Rectal smooth muscle tissue (tissue), 1 donor: ENCODE results near the gene RAX.

Source experiments
- H3K27ac ChIP-seq: one replicate; pipeline ENCODE4 v1.7.0; 2013; ENCODE audit warnings: low read depth, low read length, inconsistent platforms
- H3K27me3 ChIP-seq: one replicate; pipeline ENCODE4 v1.7.0; 2013; ENCODE audit warnings: low read length; ENCODE audit not compliant: control insufficient read depth, insufficient read depth
- H3K36me3 ChIP-seq: one replicate; pipeline ENCODE4 v1.7.0; 2013; ENCODE audit warnings: low read length; ENCODE audit not compliant: control insufficient read depth, insufficient read depth
- H3K4me1 ChIP-seq: one replicate; pipeline ENCODE4 v1.7.0; 2013; ENCODE audit warnings: low read length; ENCODE audit not compliant: control insufficient read depth, insufficient read depth
- H3K4me3 ChIP-seq: one replicate; pipeline ENCODE4 v1.7.0; 2013; ENCODE audit warnings: low read length
- H3K9ac ChIP-seq: one replicate; pipeline ENCODE4 v1.7.0; 2013; ENCODE audit warnings: low read length

Gene RAX

DNA sequence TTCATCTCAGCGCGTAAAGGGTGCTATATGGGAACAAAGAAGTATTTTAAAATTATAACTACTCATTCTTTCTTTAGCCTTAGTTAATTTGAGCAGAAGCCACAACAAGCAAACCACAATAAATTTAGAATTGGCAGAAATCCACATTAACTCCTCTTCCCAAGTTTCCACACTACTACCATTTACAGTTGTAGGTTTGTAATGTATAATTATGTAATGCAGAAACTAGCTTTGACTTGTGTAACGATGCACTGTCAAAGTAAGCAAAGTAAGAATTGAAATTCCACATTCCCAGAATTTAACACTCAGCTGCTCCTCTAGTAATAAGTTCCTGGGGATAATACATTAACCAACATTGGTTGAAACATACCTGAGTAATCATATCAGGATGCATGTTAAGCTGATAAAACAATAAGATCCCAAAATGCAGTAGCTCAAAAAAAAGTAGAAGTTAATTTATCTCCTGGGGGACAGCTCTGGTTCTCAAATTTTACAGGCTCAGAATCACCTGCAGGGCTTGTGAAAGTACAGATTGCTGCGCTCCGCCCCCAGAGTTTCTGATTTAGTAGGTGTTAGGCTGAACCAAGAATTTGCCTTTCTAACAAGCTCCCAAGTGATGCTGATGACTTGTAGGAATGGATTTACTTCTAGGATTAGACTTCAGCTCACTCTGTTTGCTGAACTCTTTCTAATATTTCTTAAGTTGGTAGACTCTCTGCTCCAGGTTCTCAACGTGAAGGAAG lies 43.4 kb downstream of the RAX start:
- H3K27me3 ChIP-seq: no peaks in the 10 kb centered on the region
- H3K4me3 ChIP-seq: no peak overlapping the region
- no peaks in the 10 kb centered on the region for H3K4me1 ChIP-seq
- no peaks in the 10 kb centered on the region for H3K36me3 ChIP-seq
- H3K27ac ChIP-seq: no peak overlapping the region
- H3K9ac ChIP-seq: no peak overlapping the region

DNA sequence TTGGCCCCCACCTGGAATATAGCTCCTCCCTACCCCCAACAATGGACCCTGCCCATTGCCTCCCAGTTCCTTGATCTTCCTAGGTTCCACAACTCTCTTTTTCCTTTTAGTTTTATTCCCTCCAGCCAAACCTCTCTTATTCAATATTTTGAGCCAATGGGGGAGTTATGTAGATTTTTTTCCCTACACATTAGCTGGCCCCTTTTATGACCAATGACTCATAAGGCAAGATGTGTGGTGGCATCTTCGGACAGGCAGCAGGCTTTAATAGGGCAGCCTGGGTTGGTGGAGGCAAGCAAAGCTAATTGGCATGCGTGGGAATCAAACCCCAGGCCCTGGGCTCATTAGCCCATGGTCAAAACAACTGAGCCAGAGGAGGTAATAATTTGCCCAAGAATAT lies 44.1 kb downstream of the RAX start:
- H3K36me3 ChIP-seq: no peaks in the 10 kb centered on the region
- no peaks in the 10 kb centered on the region for H3K4me1 ChIP-seq
- H3K4me3 ChIP-seq: no peak overlapping the region
- H3K27me3 ChIP-seq: no peaks in the 10 kb centered on the region
- H3K27ac ChIP-seq: no peak overlapping the region
- H3K9ac ChIP-seq: no peak overlapping the region

DNA sequence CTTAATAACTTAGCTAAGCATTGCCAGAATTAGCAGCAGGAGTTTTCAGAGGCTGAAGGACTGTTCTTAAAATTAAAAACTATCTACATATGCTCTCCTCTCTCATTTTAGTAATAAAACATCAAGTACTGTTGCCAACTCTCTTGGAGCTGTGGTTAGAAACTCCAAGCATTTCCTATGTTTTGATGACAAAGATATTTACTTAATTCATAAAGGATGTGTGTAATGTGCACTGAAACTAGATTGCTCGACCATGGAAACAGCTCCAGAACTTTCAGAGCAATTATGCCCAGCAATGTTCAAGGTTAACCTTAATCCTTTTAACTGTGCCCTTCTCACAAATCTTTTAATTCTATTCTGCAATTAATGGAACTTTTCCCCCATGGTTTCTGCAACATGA lies 44.9 kb downstream of the RAX start:
- Histone ChIP-seq H3K4me3 (no peak overlapping the region), H3K27ac (no peak overlapping the region)

DNA sequence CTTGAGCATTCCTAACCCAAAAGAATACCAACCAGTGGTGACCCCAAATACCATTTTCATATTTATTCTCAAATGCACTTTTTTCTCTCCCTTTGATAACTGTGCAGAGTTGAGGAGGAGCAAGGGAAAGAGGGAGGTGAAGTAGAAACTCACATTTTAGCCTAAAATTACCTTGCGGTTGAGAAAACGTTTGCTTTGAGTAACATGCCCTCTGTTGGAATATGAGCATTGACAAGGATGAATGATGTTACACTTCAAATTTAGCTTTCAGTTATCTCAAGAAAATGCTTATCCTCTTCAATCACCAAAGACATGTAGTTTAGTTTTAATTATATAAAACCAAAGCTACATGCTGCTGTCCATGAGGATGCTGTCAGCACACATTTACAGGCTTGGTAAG lies 50.9 kb downstream of the RAX start:
- no peaks in the 10 kb centered on the region for H3K4me1 ChIP-seq
- H3K27me3 ChIP-seq: peaks cover 24% of the 10 kb centered on the region
- H3K4me3 ChIP-seq: no peak overlapping the region
- H3K27ac ChIP-seq: no peak overlapping the region
- H3K36me3 ChIP-seq: no peaks in the 10 kb centered on the region
- H3K9ac ChIP-seq: no peak overlapping the region

More for the DNA sequence above, 44.9 kb downstream of the RAX start:
- no peaks in the 10 kb centered on the region for H3K27me3 ChIP-seq
- no peaks in the 10 kb centered on the region for H3K4me1 ChIP-seq
- no peak overlapping the region for H3K9ac ChIP-seq
- no peaks in the 10 kb centered on the region for H3K36me3 ChIP-seq

DNA sequence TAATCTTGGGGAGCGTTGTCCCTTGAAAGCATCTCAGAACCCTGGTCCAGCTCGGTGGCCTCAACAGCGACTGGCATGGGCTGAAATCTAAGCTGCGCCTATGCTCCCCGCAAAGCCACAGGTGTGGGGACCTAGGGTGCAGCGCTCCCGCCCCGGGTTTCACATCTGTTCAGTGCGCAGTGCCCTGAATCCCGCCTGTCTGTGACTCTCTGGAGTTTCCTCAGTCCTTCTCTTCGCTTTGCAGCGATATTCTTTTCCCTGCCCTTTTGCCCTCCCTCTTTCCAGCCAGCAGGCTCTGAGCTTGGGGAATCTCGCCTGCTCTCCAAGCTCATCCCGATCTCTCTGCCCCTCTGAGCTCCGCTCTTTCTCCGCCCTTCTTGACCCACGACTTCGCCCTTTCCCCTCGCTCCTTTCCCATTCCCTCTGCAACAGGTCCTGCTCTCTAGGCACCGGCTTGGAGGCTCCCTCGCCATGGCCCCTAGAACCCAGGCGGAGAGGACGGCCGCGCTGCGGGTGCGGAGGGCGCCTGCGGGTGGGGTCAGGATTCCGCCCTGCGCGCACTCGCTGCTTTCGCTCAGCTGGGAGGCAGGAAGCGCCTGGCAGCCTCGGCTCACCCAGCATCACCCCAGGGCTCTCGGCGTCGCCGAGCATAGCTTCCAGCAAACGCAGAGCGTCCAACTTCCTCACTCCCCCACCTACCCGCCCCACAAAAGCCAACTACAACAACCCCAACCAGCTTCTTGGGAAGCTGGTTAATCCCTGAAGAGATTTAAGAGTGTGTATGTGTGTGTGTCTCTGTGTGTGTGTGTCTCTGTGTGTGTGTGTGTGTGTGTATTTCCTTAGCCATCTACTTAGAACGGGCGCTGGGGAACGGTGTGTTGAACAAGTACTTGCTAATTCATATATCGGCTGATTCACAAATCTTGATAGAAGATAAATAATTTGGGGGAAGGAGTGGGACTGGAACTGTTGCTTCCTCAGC lies 52.2 kb downstream of the RAX start:
- peak overlapping the region; percentile 27 for H3K4me3 ChIP-seq
- no peaks in the 10 kb centered on the region for H3K4me1 ChIP-seq
- H3K27ac ChIP-seq: no peak overlapping the region
- no peak overlapping the region for H3K9ac ChIP-seq
- H3K36me3 ChIP-seq: no peaks in the 10 kb centered on the region
- H3K27me3 ChIP-seq: peaks cover 24% of the 10 kb centered on the region

DNA sequence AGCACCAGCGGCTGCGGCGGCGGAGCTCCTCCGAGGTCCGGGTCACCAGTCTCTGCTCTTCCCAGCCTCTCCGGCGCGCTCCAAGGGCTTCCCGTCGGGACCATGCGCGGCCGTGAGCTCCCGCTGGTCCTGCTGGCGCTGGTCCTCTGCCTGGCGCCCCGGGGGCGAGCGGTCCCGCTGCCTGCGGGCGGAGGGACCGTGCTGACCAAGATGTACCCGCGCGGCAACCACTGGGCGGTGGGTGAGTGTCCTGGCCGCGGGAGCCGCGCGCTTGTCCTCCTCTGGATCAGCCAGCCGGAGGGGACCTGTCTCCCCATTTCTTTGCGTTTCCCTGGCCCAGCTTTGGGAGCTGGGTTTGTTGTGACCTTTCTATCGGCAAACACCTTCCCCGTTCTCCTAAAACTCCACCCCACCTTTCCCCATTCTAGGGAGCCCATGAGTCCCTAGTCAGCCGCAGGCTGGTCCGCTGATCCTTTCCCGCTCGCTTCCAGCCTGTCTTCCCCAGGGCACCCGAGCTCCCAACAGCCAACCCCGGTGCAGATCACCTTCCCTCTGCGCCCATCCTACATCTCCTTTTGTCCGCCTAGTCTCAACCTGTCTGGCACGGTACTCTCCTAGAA lies 53.0 kb downstream of the RAX start:
- no peaks in the 10 kb centered on the region for H3K4me1 ChIP-seq
- no peaks in the 10 kb centered on the region for H3K36me3 ChIP-seq
- no peak overlapping the region for H3K9ac ChIP-seq
- H3K4me3 ChIP-seq: no peak overlapping the region
- no peak overlapping the region for H3K27ac ChIP-seq
- H3K27me3 ChIP-seq: peaks cover 24% of the 10 kb centered on the region

DNA sequence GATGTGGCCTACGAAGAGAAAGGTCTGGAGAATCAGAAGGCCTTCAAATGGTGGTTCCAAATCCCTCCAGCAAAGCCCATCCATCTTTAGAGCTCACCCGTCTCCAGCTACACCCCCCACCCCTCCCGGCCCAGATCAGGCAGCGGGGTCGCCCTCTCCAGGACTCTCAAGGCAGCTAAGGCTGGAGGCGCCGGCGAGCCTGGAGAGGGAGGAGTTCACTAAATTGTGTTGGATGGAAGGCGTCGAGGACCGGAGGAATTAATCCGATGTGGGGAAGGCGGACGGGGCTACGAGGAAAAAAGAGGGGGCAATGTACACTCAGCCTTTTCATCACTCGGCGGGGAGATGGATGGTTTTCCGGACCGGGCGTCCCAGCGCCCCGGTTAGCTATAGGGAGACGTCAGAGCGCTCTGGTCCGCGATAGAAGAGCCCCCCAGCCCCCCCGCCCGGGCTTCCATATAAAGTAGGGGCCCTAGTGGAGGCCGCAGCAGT lies 53.5 kb downstream of the RAX start, which contains the start of gene GRP:
GRP (plus strand) TSS at position 487 of the 492 bp plus-strand sequence. CDS start 108 bp downstream, outside the sequence.
- Histone ChIP-seq H3K4me3 (peak within 1 kb of the TSS; percentile 27), H3K9ac (no peak within 1 kb of the TSS), H3K27me3 (peaks cover 24% of the 10 kb centered on the region), H3K27ac (no peak within 1 kb of the TSS), H3K4me1 (no peaks in the 10 kb centered on the region), H3K36me3 (no peaks in the 10 kb centered on the region)

DNA sequence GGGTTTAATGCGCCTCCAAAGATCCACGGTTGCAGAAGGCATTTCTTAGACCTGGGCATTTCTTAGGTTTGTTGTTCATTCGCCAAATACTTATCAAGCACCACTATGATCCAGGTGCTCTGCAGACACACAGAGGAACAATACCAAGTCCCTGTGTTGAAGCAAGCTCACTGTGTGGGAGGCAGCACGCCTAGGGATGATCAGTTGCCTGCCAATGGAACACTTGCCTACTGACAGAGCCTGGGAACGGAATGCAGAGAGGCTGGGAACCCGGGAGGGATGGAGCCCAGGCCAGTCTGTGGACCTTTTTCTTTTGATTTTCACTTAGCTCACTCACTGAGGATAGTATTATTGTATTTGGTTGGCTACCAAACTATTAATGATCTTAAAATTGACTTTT lies 55.2 kb downstream of the RAX start:
- Histone ChIP-seq H3K27me3 (peaks cover 24% of the 10 kb centered on the region), H3K4me3 (no peak overlapping the region), H3K27ac (no peak overlapping the region), H3K4me1 (no peaks in the 10 kb centered on the region), H3K9ac (no peak overlapping the region), H3K36me3 (no peaks in the 10 kb centered on the region)
